Activated T-cell treated with anti-CD3 and anti-CD28 coated beads for 1 hour (primary cell): ENCODE measurements around the gene ANKS1B.

Source experiments
- DNase-seq: peaks from one replicate; pipeline ENCODE4 v3.0.0-alpha.2; 2020; ENCODE audit warnings: low read depth

ANKS1B gene

DNA sequence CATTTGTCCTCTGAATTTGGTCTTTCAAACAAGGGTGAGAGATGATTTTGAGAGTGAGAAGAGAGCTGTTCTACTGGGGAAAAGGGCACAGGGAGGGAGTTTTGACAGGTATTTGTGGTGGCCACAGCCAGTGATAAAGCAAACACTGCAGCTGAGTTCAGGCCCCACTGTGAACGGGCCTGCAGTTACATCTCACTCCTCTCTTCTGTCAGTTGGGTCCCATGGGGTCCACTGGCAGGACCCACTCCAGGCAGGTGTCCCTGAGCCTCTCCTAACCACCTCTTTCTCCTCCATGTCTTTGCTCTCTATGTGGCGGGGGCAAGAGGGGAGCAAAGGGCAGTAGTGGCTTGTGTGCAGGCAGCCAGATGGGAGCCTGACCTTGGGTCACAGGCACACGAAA is 1044.8 kb downstream of the ANKS1B start:
- DNase-seq = no peak

DNA sequence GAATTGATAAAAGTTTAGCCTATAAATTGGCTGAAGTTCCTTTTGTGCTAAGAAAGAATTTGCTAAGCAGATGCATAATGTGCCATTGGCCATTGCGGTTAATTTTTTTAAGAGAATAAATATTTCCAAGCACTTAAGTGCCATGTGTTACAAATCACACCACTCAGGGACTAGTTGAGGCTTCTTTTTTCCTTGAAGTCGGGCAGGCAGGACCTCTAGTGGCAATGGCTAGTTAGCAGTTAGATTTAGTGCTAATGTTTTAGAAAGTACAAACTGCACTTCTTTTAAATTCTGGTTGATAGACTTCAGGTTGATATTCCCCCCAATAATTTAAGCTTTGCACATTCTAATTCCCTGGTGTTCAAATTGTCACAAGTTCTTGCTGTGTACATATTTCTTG is 1045.4 kb downstream of the ANKS1B start:
- no peak for DNase-seq

GRCh38 chr12:98935847-98936246 is 1048.9 kb downstream of the ANKS1B start:
- no peak for DNase-seq

DNA sequence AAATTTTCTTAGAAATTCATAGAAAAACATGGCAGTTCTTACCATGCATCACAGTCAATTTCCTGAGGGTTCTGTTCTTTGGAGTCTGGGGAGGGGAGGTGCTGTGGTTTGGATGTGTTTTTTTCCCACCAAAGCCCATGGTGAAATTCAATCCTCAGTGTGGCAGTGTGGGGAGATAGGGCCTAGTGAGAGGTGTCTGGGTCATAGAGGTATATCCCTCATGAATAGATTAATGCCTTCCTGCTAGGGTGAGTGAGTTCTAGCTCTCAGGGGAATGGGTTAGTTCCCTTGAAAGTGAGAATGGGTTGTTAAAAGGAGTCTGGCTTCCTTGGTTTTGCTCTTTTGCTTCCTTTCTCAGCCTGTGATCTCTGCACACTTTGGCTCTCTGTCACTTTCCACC is 1061.9 kb downstream of the ANKS1B start:
- DNase-seq = no peak

DNA sequence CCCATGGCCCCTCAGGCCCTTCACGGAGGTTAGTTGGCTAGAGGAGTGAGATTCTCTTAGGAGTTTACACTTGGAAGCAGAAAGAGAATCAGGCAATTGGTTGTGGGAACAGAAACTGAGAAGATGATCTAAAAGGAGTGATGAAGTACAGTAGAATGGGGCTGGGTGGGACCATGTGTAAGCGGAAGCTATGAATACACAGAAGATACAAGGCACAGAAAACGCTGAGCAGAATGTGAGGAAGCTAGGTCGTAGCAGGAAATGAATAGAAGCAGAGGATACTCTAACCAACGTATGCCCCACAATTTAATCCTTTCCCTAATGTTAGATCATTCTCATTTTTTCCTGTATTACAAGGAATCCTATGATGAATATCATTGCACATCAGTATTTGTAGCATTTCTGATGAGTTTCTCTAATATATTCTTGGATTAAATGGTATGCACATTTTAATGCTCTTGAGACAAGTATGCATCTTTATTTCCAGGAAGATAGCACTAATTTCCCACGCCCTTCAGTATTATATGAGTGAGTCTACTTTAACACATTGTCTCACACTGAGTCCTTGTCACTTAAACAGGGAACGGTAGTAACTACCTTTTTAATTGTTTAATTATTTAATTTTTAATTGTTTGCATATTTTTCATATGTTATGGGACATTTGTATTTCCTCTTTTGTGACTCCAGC is 1066.4 kb downstream of the ANKS1B start:
- DNase-seq = no peak

GRCh38 chr12:98916106-98916505 is 1068.6 kb downstream of the ANKS1B start:
- no peak for DNase-seq

GRCh38 chr12:98912401-98912974 is 1072.2 kb downstream of the ANKS1B start:
- DNase-seq = no peak

- DNase-seq = no peak
These were observed 1073.3 kb downstream of the ANKS1B start for GRCh38 chr12:98911396-98911795.

GRCh38 chr12:98909746-98910145 is 1075.0 kb downstream of the ANKS1B start:
- DNase-seq = no peak

DNA sequence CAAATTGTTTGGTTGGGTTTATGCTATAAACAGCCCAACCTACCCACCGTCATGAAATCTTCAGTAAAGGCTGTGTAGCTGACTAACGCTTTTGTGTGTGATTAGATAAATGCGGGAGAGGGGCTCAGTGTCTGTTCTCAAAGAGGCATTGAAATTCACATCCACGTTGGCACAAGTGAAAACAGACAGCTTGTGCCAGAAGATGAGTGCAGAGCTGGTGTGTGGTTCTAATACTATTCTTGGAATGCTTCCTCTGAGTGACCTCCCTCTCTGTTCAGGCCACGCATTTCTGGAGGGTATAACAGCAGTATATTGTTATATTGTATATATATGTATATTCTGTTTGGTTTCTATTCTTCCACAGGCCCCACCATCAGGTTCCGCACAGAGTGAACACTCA is 1075.9 kb downstream of the ANKS1B start:
- DNase-seq = no peak

DNA sequence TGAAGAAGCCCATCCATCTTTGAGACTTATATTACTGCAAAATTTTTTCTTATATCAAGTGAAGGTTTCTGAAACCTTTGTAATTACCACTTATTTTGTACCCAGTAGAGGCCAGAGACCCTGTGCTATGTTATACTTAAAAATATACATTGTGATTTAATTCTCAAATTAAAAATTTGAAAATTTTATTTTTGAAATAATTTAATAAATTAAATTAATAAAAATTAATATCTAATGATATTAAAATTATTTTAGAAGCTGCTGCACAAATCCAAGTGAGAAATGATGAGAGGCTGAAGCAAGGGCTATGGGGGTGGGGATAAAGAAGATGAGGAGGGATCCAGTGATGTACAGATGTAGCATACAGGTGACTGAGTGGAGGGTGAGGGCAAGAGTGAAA is 1080.9 kb downstream of the ANKS1B start:
- no peak for DNase-seq

DNA sequence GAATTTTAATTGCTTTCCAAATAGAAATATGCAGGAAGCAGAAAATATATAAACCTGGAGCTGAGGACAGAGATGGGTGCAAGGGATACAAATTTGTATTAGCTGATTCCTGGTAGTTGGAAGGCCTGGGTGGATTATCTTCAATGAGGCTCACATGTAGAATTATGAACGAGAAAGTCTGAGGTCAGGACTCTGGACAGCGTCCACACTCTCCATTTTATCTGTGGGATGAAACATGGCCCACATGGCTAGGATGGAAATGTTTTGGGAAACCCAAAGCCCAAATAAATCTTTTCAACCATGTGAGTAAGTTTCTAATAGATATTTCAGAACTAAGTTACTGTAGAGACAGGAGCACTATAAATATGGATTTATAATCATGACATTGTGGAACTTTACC is 1083.5 kb downstream of the ANKS1B start:
- no peak for DNase-seq

GRCh38 chr12:98896938-98897337 is 1087.8 kb downstream of the ANKS1B start:
- DNase-seq = no peak

- DNase-seq = no peak
These were observed 1089.6 kb downstream of the ANKS1B start for GRCh38 chr12:98895086-98895651.

GRCh38 chr12:98894412-98895085 is 1090.2 kb downstream of the ANKS1B start:
- no peak for DNase-seq

DNA sequence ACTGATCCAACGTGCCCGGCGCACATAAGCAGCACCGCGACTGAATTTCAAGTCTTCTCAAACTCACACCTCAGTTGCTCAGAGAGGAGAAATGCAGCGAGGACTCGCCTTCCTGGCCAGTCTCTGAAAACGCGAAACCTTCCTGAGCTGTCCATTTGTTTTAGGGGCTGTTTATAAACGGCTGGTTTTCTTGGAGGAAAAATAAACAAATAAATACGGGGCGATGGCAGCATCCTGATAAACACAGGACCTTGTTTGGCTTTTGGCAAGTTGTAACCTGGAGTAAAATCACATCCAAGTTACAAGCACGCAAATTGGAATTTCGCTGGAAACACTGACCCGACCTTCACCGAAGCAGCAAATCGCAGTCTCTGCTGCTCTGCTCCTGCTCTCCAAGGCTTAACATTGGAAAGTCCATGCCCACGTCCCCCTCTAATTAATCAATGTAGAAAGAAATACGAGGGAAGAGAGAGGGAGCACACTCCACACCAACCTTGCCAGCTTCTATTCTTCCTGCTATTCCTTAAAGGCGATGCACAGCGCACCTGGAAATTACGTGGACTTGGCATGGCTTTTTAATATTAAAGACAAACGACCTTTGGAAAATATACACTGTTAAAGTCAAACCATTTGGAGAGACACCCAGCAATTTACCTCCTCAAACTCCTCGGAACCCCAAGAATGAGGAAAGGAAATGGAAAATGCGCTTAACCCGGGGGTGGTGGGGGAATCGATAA is 1090.9 kb downstream of the ANKS1B start:
- DNase-seq = no peak

- no peak for DNase-seq
These were observed 1091.5 kb downstream of the ANKS1B start for GRCh38 chr12:98893126-98893674.

- DNase-seq = no peak
These were observed 1099.0 kb downstream of the ANKS1B start for GRCh38 chr12:98885778-98886177.

DNA sequence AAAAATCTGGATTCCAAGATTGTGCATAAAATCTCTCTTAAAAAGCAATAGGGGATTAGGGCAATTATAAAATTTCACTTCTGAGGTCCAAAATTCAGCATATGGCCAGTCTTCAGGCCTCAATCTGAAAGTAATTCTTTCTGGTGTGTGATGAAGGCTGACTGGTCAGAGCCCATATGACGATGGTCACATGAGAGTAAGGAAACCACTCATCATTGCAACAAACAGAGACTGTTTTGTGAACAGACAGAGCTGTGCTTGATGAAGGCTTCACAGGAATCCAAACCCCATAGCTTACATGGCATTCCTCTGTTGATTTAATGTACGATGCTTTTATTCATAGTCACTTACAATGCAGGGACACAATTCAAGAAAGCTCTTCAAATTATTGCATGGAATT is 1101.5 kb downstream of the ANKS1B start:
- DNase-seq = no peak

- DNase-seq = no peak
These were observed 1102.2 kb downstream of the ANKS1B start for GRCh38 chr12:98882526-98882925.

GRCh38 chr12:98873776-98874175 is 1111.0 kb downstream of the ANKS1B start:
- no peak for DNase-seq

DNA sequence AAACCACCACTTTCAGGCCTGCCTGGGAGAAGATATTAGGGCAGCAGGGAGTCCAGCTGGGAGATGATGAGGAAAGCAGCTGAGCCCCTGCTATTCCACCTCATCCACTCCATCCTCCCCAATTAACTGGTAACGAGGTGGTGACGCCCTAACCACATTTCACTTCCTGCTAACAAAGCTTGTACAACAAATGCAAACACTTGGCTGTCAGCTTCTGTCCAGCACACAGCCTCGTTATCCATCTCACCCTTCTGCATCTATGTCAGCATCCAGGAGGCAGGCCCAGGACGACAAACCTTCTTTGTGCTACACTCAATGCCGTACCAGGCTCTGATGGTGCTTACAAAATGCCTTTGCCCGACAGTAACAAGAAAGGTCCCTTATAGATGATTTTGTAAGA is 1114.2 kb downstream of the ANKS1B start:
- DNase-seq = no peak
